Hypothalamus (tissue), 51 donors: Measurements from ENCODE around the gene ZSCAN25.
"Not testable (repeated sequence)": the region's sequence is repeated elsewhere in the genome, so short reads cannot be mapped to it uniquely, and the experiment has no call there.

Source experiments
- DNase-seq, 51 donors: peaks; one replicate each; lab custom pipeline; 2025; lab: John Stamatoyannopoulos, UW

ZSCAN25 gene

DNA sequence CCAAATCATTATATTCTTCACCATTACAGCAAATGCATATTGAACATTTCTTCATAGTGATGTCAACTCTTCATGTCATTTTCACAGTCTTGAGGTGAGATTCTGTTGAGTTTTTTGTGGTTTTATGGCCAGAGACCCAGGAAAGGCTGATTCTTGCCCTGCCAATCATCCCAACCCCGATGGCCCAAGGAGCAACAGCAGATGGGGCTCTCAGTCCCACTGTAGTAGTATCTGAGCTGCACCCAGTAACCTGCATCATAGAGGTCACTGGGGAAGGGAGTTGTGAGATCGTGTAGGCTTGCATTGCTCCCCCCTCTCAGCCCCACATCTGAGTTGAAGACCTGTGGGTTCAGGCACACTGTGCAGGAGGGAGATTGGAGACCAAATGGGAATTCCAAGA lies 26.7 kb downstream of the ZSCAN25 start:
- DNase-seq, result no peak

DNA sequence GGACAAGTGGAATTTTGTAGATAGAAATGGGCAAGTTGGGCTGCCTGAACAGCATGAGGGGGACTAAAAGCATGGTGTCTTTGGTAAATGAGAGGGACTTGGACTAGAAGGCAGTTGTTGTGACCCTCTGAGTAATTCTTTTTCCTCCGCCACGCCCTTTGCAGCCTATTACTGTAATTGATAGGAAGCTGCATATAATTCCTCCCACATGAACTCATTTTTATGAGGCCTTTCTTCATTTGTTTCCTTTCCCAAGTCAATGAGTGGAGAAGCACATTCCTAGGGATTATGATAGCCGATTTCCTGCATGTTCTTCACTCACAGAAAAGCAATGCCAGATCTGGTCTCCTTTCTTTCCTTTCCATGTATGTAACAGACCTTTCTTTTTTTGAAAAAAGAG lies 27.7 kb downstream of the ZSCAN25 start:
- no peak for DNase-seq

DNA sequence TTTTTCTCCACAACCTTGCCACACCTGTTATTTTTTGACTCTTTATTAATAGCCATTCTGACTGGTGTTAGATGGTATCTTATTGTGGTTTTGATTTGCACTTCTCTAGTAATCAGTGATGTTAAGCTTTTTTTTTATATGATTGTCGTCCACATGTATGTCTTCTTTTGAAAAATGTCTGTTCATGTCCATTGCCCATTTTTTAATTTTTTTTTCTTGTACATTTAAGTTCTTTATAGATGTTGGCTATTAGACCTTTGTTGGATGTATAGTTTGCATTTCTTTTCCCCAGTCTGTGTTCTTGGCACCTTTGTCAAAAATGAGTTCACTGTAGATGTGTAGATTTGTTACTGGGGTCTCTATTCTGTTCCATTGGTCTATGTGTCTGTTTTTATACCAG lies 28.8 kb downstream of the ZSCAN25 start:
- DNase-seq, result no peak

DNA sequence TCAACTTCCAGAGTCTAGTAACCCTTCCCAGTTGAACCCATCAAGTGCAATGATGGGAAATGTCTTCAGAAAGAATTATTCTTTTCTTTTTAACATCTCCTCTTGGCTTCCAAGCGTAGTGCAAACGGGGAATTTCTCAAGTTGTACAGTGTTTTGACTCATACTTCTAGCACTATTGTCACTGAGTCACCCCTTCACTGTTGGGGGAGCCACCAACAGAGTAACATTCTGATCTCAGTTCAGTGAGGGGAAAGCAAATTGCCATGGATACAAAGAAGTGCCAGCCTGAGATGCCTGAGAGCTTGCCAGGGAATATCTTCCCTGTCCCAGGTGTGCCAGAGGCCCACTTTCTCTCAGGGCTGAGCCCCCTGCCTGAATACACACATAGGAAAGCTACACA lies 32.1 kb downstream of the ZSCAN25 start:
- peak in 2 of 51 donors; percentile 4 to 32 for DNase-seq

DNA sequence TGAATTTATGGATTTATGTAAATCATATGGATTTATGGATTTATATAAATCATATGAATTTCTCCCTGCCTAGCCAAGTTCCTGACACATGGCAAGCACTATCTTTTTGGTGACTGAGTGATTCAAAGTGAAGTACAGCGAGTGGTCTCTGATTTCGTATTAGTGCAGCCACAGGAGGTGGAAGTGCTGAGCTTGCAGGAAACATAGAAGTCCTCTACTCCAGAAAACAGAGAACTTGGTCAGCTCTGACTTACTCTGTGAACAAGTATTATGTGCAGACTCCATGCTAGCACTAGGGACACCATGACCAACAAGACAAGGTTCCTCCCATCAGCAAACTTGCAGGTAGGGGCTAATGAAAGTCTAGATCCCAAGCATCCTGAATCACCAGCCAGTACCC lies 34.5 kb downstream of the ZSCAN25 start:
- no peak for DNase-seq

DNA sequence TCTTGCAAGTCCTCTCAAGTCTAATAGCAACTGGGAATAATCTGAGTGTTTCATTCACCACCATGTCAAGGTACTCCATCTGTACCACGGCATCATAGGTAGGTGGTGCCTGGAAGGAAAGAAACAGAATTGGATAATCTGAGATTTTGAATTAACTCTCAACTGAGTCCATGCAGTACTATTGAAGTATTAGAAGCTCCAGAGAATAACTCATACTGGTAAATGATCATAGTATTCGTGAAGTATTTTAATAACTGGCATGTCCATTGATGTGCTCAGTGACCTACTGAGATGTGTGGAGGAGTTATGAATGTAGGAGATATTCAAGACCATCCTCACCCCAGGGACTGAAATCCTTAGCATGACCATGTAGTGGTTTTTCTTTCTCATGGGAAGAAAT lies 35.9 kb downstream of the ZSCAN25 start:
- DNase-seq, result no peak

DNA sequence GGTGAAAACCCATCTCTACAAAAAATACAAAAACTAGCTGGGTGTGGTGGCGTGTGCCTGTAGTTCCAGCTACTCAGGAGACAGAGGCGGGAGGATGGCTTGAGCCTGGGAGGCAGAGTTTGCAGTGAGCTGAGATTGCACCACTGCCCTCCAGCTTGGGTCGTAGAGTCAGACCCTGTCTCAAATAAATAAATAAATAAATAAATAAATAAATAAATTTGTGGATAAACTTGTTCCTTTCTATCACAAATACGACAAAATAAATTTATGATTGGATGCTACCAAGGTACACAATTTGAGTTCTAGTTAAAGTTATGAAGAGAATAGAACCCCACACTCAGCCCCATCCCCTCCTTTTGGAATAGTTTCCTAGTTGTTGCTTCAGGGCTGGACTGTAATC lies 36.5 kb downstream of the ZSCAN25 start:
- DNase-seq, result not testable (repeated sequence)

- DNase-seq, result no peak
These were observed 37.0 kb downstream of the ZSCAN25 start for GRCh38 chr7:99653754-99654153.

GRCh38 chr7:99654626-99655025 lies 37.9 kb downstream of the ZSCAN25 start:
- DNase-seq, result not testable (repeated sequence)

GRCh38 chr7:99657879-99658278 lies 41.1 kb downstream of the ZSCAN25 start:
- DNase-seq, result not testable (repeated sequence)

- no peak for DNase-seq
These were observed 48.7 kb downstream of the ZSCAN25 start for GRCh38 chr7:99665312-99666012.

- DNase-seq, result no peak
These were observed 49.3 kb downstream of the ZSCAN25 start for GRCh38 chr7:99666013-99666395.

DNA sequence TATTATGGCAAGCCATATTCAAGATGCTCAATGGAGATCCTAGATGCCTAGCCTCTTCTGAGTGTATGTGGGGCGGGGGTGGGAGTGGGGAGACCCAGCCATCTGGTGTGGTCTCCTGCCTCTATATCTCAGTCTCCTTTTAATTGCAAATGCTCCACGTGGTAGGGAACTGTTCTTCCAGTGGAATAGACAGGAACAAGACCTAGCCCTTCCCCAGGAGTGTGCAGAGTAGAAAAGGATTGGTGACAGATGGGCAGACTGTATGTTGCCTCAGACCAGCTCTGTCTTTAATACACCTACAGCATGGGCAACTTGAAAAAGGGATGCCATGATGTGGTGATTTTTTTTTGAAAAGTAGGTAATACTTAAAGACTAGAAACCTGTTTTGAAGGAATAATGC lies 50.4 kb downstream of the ZSCAN25 start:
- no peak for DNase-seq

DNA sequence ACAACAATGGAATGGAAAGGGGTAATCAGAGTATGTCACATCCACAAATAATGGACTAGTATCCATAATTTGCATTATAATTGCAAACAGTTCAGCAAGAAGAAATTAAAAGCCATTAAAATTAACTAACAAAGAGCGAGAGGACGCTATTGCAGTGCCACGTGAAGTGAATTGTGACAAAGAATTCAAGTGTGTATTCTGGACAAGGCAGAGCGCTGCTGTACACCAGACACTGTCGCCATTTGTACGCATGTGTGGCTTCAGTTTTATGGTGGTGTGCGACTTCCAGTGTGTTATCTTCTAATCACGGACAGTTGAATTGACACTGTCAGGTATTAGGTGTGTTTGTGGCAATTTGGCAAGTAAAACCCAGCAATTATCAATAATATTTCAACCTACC lies 51.8 kb downstream of the ZSCAN25 start:
- no peak for DNase-seq

DNA sequence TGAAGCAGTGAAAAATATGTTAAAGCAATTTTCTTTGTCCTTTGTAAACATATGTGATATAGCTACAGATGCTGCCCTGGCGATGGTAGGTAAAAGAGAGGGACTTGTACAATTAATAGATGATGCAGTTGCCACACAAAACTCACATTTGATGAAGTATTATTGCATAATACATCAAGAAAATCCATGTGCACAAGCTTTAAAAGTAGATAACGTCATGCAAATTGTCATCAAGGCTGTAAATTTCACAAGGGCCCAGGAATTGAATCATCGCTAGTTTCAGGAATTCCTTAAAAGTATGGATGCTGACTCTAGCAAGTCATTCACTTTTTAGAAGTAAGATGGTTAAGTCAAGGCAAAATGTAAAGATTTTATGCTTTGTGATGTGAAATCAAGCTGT lies 53.0 kb downstream of the ZSCAN25 start:
- DNase-seq, result no peak

DNA sequence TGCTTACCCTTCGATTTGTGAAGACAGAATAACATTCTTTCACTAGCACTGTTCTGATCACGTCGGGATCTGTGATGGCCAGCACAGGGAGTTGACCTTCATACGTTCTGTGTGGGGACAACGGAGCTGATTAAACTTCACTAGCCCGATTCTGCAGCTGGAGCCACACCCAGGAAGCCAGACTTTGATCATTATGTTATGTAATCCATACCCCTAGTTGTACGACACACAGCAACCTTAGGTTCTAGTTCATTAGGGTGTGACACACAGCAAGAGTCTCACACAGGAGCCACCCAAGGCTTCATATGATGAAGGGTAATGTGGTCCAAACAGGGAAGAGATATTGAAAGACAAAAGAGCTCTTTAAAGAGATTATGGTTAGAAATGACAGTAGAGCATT lies 55.8 kb downstream of the ZSCAN25 start:
- no peak for DNase-seq

- DNase-seq, result no peak
These were observed 58.4 kb downstream of the ZSCAN25 start for GRCh38 chr7:99674995-99675742.

- peak in 1 of 51 donors; percentile 14 for DNase-seq
These were observed 60.4 kb downstream of the ZSCAN25 start for GRCh38 chr7:99677013-99677647.

DNA sequence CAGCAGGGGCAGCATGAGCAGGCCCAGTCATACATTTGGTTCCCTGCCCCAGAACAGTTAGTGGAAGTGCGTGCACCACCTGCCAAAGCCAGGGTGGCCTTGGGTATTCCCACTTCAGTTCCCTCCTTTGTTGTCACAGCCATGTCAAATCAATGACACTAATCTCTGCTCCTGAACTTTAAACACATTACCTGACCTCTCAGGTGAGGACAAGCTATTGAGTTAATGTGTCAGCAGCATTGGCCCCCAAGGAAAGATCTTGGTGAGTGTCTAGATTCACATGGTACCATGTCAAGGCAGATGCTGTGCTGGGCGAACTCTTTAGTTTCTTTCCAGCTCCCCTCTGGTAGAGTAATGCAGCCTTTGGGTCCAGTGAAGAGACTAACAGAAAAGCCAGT lies 60.9 kb downstream of the ZSCAN25 start:
- DNase-seq, result no peak

DNA sequence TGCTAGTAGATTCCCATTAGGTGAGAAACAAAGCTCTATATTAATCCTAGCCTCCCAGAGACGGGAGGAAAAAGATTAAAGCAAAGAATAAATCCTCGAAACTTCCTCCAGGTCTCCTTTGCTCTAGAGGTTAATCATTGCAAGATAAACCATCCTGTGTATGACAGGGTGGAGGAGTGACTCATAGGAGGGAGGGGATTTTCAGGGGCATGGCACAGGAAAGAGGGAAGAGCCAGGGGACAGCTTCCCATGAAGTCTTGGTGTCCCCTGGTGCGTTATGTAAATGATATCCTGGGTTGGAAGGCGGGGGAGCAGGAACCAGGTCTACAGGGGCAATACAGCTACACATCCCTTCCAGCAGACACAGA lies 62.3 kb downstream of the ZSCAN25 start:
- DNase-seq, result no peak

DNA sequence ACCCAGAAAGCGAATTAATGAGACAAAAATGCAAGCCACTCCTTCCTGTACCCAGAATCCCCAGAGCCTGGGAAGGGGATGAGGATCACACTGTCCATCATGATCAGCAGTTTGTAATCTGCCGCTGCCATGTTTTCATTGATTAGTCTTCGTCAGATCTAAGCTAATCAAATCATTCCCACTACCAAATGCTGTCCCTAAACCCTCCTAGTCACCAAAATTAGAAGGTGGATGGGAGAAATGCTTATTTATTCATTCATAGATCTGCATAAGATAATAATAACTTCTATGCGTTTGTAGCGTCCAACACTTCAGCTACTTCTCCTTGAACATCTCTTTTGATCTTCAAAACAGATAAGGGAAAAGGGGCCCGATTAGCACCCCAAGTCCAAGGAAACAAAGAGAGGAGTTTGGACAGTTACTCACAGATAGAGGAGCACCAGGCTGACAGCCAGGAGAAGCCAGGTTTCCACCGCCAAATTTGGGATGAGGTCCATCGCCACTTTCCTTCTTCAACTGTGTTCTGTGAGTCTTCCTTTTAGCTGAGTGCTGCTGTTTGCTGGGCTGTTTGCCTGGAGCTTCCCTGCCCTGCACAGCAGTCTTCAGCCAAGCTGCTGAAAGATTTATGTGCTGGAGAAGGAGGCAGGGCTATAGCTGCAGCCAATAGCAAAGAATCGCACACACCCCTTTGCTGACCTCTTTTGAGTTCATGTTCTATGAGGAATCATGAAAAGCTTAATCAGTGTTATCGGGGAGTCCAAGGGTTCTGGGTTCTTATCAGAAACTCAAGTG lies 62.9 kb downstream of the ZSCAN25 start, which contains the start of gene CYP3A5:
CYP3A5 (minus strand) TSS at position 597 of the 792 bp plus-strand sequence; CDS start at position 497, 100 bp downstream.
- peak in 1 of 51 donors; percentile 2 for DNase-seq
